ENCODE results near the gene SLC22A31. TPM values are rescaled to one million over a fixed set of nuclear protein-coding genes. Genes with fewer than 3 reads are reported as not detected.

Gene SLC22A31
- total RNA-seq, 1 experiment from 2014 or later, result 6.7 TPM

- ChIA-PET CTCF (no interaction called here), POLR2A (no interaction called here)
- Mint-ChIP-seq H3K4me3 (ENCODE audit: unreplicated experiment) (no peak overlapping the region), H3K27ac (ENCODE audit: unreplicated experiment) (no peak overlapping the region), H3K27me3 (ENCODE audit: insufficient read depth, unreplicated experiment) (no peaks in the 10 kb centered on the region), H3K36me3 (ENCODE audit: insufficient read depth, unreplicated experiment) (no peaks in the 10 kb centered on the region), H3K9me3 (ENCODE audit: unreplicated experiment) (no peaks in the 10 kb centered on the region), H3K4me1 (ENCODE audit: low read depth, unreplicated experiment) (no peaks in the 10 kb centered on the region)
- no peak for TF ChIP-seq CTCF (IDR thresholded peaks at IDR 0.05; ENCODE audit: insufficient read depth in 1 of 2, low read depth in 1 of 2, low read length in 1 of 2, severe bottlenecking in 1 of 2, unreplicated experiment in 1 of 2)
- no TSS peak for BruUV-seq (replicated peaks)
- no peaks in the 10 kb centered on the region for H3K27me3 ChIP-seq (replicated peaks; ENCODE audit: control insufficient read depth, insufficient read depth, low read length)
- no peaks in the 10 kb centered on the region for H3K9me3 ChIP-seq
- H3K4me1 ChIP-seq, result peaks cover 7% of the 10 kb centered on the region
- H3K4me3 ChIP-seq (ENCODE audit: low read depth, low read length), result no peak overlapping the region
- intact Hi-C loops (cut with micrococcal nuclease; ENCODE audit: unreplicated experiment), result loop anchor here (10.0 kb wide), 1 partner anchor 220 kb away; no protein-coding TSS in a partner anchor
- no peak for DNase-seq
- H3K36me3 ChIP-seq (ENCODE audit: control insufficient read depth, insufficient read depth, low read length), result no peaks in the 10 kb centered on the region
These were observed 35.3 kb downstream of the SLC22A31 start for GRCh38 chr16:89164847-89165680.

GRCh38 chr16:89164436-89164835, 35.9 kb downstream of the SLC22A31 start:
- CTCF ChIA-PET, result no interaction called here

GRCh38 chr16:89163297-89163696, 37.0 kb downstream of the SLC22A31 start:
- Histone ChIP-seq H3K27me3 (replicated peaks; ENCODE audit: control insufficient read depth, insufficient read depth, low read length) (no peaks in the 10 kb centered on the region), H3K9me3 (no peaks in the 10 kb centered on the region), H3K4me1 (peaks cover 7% of the 10 kb centered on the region), H3K4me3 (ENCODE audit: low read depth, low read length) (no peak overlapping the region), H3K36me3 (ENCODE audit: control insufficient read depth, insufficient read depth, low read length) (no peaks in the 10 kb centered on the region)
- Mint-ChIP-seq H3K36me3 (ENCODE audit: insufficient read depth, unreplicated experiment) (no peaks in the 10 kb centered on the region), H3K4me3 (ENCODE audit: unreplicated experiment) (no peak overlapping the region), H3K27me3 (ENCODE audit: insufficient read depth, unreplicated experiment) (no peaks in the 10 kb centered on the region), H3K9me3 (ENCODE audit: unreplicated experiment) (no peaks in the 10 kb centered on the region), H3K4me1 (ENCODE audit: low read depth, unreplicated experiment) (no peaks in the 10 kb centered on the region), H3K27ac (ENCODE audit: unreplicated experiment) (no peak overlapping the region)
- ChIA-PET POLR2A (no interaction called here), CTCF (interaction anchor here (0.6 to 1.2 kb wide), 2 partner anchors 11 to 426 kb away, joined by 3 read pairs; no protein-coding TSS in a partner anchor)
- intact Hi-C loops (cut with micrococcal nuclease; ENCODE audit: unreplicated experiment), result loop anchor here (10.0 kb wide), 1 partner anchor 218 kb away; no protein-coding TSS in a partner anchor
- BruUV-seq (replicated peaks), result no TSS peak
- no peak for TF ChIP-seq CTCF (IDR thresholded peaks at IDR 0.05; ENCODE audit: insufficient read depth in 1 of 2, low read depth in 1 of 2, low read length in 1 of 2, severe bottlenecking in 1 of 2, unreplicated experiment in 1 of 2)
- DNase-seq, result no peak

More at GRCh38 chr16:89164436-89164835, 35.9 kb downstream of the SLC22A31 start:
- H3K4me1 Mint-ChIP-seq (ENCODE audit: low read depth, unreplicated experiment), result no peaks in the 10 kb centered on the region
- no peaks in the 10 kb centered on the region for H3K36me3 Mint-ChIP-seq (ENCODE audit: insufficient read depth, unreplicated experiment)
- TF ChIP-seq CTCF (IDR thresholded peaks at IDR 0.05; ENCODE audit: insufficient read depth in 1 of 2, low read depth in 1 of 2, low read length in 1 of 2, severe bottlenecking in 1 of 2, unreplicated experiment in 1 of 2), result no peak
- intact Hi-C loops (cut with micrococcal nuclease; ENCODE audit: unreplicated experiment), result loop anchor here (10.0 kb wide), 1 partner anchor 220 kb away; no protein-coding TSS in a partner anchor
- Histone ChIP-seq H3K9me3 (no peaks in the 10 kb centered on the region), H3K27me3 (replicated peaks; ENCODE audit: control insufficient read depth, insufficient read depth, low read length) (no peaks in the 10 kb centered on the region), H3K4me1 (peaks cover 7% of the 10 kb centered on the region), H3K4me3 (ENCODE audit: low read depth, low read length) (no peak overlapping the region), H3K36me3 (ENCODE audit: control insufficient read depth, insufficient read depth, low read length) (no peaks in the 10 kb centered on the region)
- H3K9me3 Mint-ChIP-seq (ENCODE audit: unreplicated experiment), result no peaks in the 10 kb centered on the region
- POLR2A ChIA-PET, result no interaction called here
- no peaks in the 10 kb centered on the region for H3K27me3 Mint-ChIP-seq (ENCODE audit: insufficient read depth, unreplicated experiment)
- H3K27ac Mint-ChIP-seq (ENCODE audit: unreplicated experiment), result no peak overlapping the region
- no peak overlapping the region for H3K4me3 Mint-ChIP-seq (ENCODE audit: unreplicated experiment)
- DNase-seq, result no peak
- BruUV-seq (replicated peaks), result no TSS peak
